HG02943 (cell line): ENCODE measurements around the gene TDRD10.

Experiments
- ATAC-seq: cut with Tn5 transposase; IDR thresholded peaks from one replicate; pipeline ENCODE4 v1.9.1; 2021; ENCODE audit warnings: mild to moderate bottlenecking, low read depth, moderate library complexity; ENCODE audit not compliant: unreplicated experiment

Gene TDRD10

GRCh38 chr1:154550070-154550469, 48.1 kb downstream of the TDRD10 start:
- ATAC-seq = no peak

GRCh38 chr1:154550657-154551056, 48.6 kb downstream of the TDRD10 start:
- no peak for ATAC-seq

GRCh38 chr1:154551474-154551873, 49.5 kb downstream of the TDRD10 start:
- no peak for ATAC-seq

GRCh38 chr1:154552036-154552435, 50.0 kb downstream of the TDRD10 start:
- ATAC-seq = no peak

GRCh38 chr1:154553056-154554030, 51.3 kb downstream of the TDRD10 start:
- ATAC-seq = no peak

GRCh38 chr1:154556422-154556821, 54.4 kb downstream of the TDRD10 start:
- ATAC-seq = no peak

- no peak for ATAC-seq
Observed at GRCh38 chr1:154557248-154557938, 55.4 kb downstream of the TDRD10 start.

GRCh38 chr1:154557939-154558719, 56.1 kb downstream of the TDRD10 start, which contains the start of gene UBE2Q1:
UBE2Q1 (minus strand) TSS chr1:154558662; CDS start chr1:154558553, 109 bp downstream.
- ATAC-seq = peak; percentile 6

GRCh38 chr1:154558720-154559465, 56.9 kb downstream of the TDRD10 start:
- peak; percentile 86 for ATAC-seq

- no peak for ATAC-seq
Observed at GRCh38 chr1:154559466-154560044, 57.5 kb downstream of the TDRD10 start.

GRCh38 chr1:154565876-154566275, 63.9 kb downstream of the TDRD10 start:
- no peak for ATAC-seq

GRCh38 chr1:154567386-154568156, 65.6 kb downstream of the TDRD10 start, which contains the start of gene CHRNB2:
CHRNB2 (plus strand) TSS chr1:154567778; CDS start chr1:154568045, 267 bp downstream.
- ATAC-seq = no peak

- ATAC-seq = no peak
Observed at GRCh38 chr1:154568157-154568815, 66.3 kb downstream of the TDRD10 start.

GRCh38 chr1:154571244-154571963, 69.4 kb downstream of the TDRD10 start:
- no peak for ATAC-seq

- no peak for ATAC-seq
Observed at GRCh38 chr1:154571964-154572288, 69.9 kb downstream of the TDRD10 start.

GRCh38 chr1:154572468-154573167, 70.6 kb downstream of the TDRD10 start:
- ATAC-seq = no peak

- no peak for ATAC-seq
Observed at GRCh38 chr1:154573168-154573510, 71.1 kb downstream of the TDRD10 start.
